ENCODE results near the gene ADAMTSL3.

ADAMTSL3 gene

GRCh38 chr15:83612898-83613635 lies 40.9 kb upstream of the ADAMTSL3 start:
- H3K27ac ChIP-seq, result no peak overlapping the region
- no peak for TF ChIP-seq ZFX (IDR thresholded peaks at IDR 0.05)
- TF ChIP-seq CTCF (conservative IDR thresholded peaks at IDR 0.05), result no peak

- H3K27ac ChIP-seq, result no peak overlapping the region
- TF ChIP-seq CTCF (conservative IDR thresholded peaks at IDR 0.05) (no peak), ZFX (IDR thresholded peaks at IDR 0.05) (no peak)
Measured at GRCh38 chr15:83613714-83614113, 40.2 kb upstream of the ADAMTSL3 start.

GRCh38 chr15:83616840-83617239 lies 37.1 kb upstream of the ADAMTSL3 start:
- H3K27ac ChIP-seq, result no peak overlapping the region
- no peak for TF ChIP-seq ZFX (IDR thresholded peaks at IDR 0.05)
- TF ChIP-seq CTCF (conservative IDR thresholded peaks at IDR 0.05), result no peak

- TF ChIP-seq CTCF (conservative IDR thresholded peaks at IDR 0.05) (no peak), ZFX (IDR thresholded peaks at IDR 0.05) (no peak)
- H3K27ac ChIP-seq, result no peak overlapping the region
Measured at GRCh38 chr15:83626171-83626802, 27.6 kb upstream of the ADAMTSL3 start.

DNA sequence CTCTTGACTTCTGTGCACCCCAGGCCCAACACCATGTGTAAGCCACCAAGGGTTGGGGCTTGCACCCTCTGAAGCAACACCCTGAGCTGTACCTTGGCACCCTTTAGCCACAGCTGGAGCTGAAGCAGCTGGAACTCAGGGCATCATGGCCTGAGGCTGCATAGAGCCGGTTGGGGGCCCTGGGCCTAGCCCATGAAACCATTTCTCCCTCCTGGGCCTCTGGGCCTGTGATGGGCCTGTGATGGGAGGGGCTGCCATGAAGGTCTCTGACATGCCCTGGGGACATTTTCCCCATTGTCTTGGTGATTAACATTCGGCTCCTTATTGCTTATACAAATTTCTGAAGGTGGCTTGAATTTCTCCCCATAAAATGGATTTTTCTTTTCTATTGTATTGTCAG lies 22.4 kb upstream of the ADAMTSL3 start:
- TF ChIP-seq ZFX (IDR thresholded peaks at IDR 0.05), result no peak
- TF ChIP-seq CTCF (conservative IDR thresholded peaks at IDR 0.05), result no peak
- H3K27ac ChIP-seq, result no peak overlapping the region

- no peak for TF ChIP-seq CTCF (conservative IDR thresholded peaks at IDR 0.05)
- no peak for TF ChIP-seq ZFX (IDR thresholded peaks at IDR 0.05)
- H3K27ac ChIP-seq, result no peak overlapping the region
Measured at GRCh38 chr15:83643201-83643600, 10.7 kb upstream of the ADAMTSL3 start.

DNA sequence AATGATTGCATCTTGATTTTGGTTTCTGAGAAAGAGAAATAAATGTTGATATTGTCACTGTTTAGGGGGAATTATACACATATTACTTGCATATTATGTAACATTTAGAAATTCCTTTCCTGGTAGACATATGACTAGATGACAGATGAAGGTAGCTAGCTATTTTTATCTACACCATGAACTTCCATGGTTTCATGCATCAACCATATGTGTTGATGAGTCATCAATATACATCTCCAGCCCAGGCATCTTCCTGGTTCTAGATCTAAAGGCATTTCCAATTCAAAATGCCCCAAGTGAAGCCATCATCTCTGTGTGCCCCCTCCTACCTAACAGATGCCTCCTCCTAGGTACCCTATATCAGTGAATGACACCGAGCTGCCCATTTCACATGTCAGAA lies 9.5 kb upstream of the ADAMTSL3 start:
- no peak overlapping the region for H3K27ac ChIP-seq
- no peak for TF ChIP-seq CTCF (conservative IDR thresholded peaks at IDR 0.05)
- no peak for TF ChIP-seq ZFX (IDR thresholded peaks at IDR 0.05)

Data from C4-2B (cell line).